B cell (primary cell): ENCODE results near the gene ZNF507. TPM values are rescaled to one million over a fixed set of nuclear protein-coding genes. Genes with fewer than 3 reads are reported as not detected.

Experiments used
- ATAC-seq: fragments of 200-7000 bp; cut with Tn5 transposase; one replicate; pipeline ENCODE4 v1.10.0; 2021; ENCODE audit warnings: low read depth, mild to moderate bottlenecking, moderate number of reproducible peaks, moderate library complexity
- CTCF ChIA-PET: fragments of 350-600 bp; sonication (Branson Sonifier 250); formaldehyde crosslinking; loops from one replicate; lab custom pipeline; 2021; ENCODE audit warnings: antibody characterized with exemption, inconsistent platforms; lab: Charles Lee
- POLR2A ChIA-PET: fragments of 350-600 bp; sonication (Branson Sonifier 250); formaldehyde crosslinking; loops from one replicate; lab custom pipeline; 2021; ENCODE audit warnings: antibody characterized with exemption; lab: Charles Lee
- DNase-seq: peaks from one replicate; pipeline ENCODE4 v3.0.0; 2013
- H2AFZ ChIP-seq: 2 replicates; pipeline ENCODE4 v1.6.1; 2012; ENCODE audit warnings: mild to moderate bottlenecking, low read depth, low read length; ENCODE audit not compliant: insufficient read depth, poor library complexity, severe bottlenecking
- H3K27ac ChIP-seq, 2 donors: 1 replicate in 1 of 2; 2 replicates in 1 of 2; pipeline ENCODE4 v1.5.1; 2012 to 2013; ENCODE audit warnings: low read length in 2 of 2, mild to moderate bottlenecking in 2 of 2, moderate library complexity in 1 of 2
- H3K27me3 ChIP-seq, 4 experiments: fragments of 200-600 bp in 1 of 4; sonication (generic) in 1 of 4; replicated peaks in 1 of 4; 1 replicate in 2 of 4; 2 replicates in 2 of 4; pipeline versions ENCODE4 v1.6.1 to v1.7.0; 2013 to 2016; ENCODE audit warnings: low read length in 3 of 4, mild to moderate bottlenecking in 2 of 4, mixed read lengths in 1 of 4, moderate library complexity in 1 of 4; ENCODE audit not compliant: insufficient read depth in 4 of 4, control insufficient read depth in 3 of 4; ENCODE audit errors: control extremely low read depth in 1 of 4
- H3K36me3 ChIP-seq, 2 experiments: replicated peaks in 1 of 2; 1 replicate in 1 of 2; 2 replicates in 1 of 2; pipeline versions ENCODE4 v1.6.1 to v1.7.1; 2013; ENCODE audit warnings: low read length in 1 of 2; ENCODE audit not compliant: insufficient read depth in 2 of 2, control insufficient read depth in 1 of 2; ENCODE audit errors: control extremely low read depth in 1 of 2, extremely low read depth in 1 of 2
- H3K4me1 ChIP-seq, 2 donors: fragments of 200-600 bp in 1 of 2; sonication (generic) in 1 of 2; 1 replicate in 1 of 2; 2 replicates in 1 of 2; pipeline versions ENCODE4 v1.5.1 to v1.6.1; 2013 to 2017; ENCODE audit warnings: low read length in 2 of 2; ENCODE audit not compliant: control insufficient read depth in 2 of 2, insufficient read depth in 2 of 2
- H3K4me2 ChIP-seq: replicated peaks from 2 replicates; pipeline ENCODE3; 2012; ENCODE audit warnings: mild to moderate bottlenecking, low read depth, low read length; ENCODE audit not compliant: poor library complexity, severe bottlenecking
- H3K4me3 ChIP-seq, 5 experiments: fragments of 200-600 bp in 1 of 5; sonication (generic) in 1 of 5; 1 replicate in 3 of 5; 2 replicates in 2 of 5; pipeline versions ENCODE4 v1.5.1 to v1.7.0; 2011 to 2016; ENCODE audit warnings: low read length in 4 of 5, mild to moderate bottlenecking in 4 of 5, low read depth in 2 of 5, control low read depth in 1 of 5, moderate library complexity in 1 of 5; ENCODE audit not compliant: insufficient read depth in 1 of 5; ENCODE audit errors: control extremely low read depth in 1 of 5, extremely low read depth in 1 of 5
- H3K79me2 ChIP-seq: fragments of 200-600 bp; sonication (generic); one replicate; pipeline ENCODE4 v1.6.0; 2016; ENCODE audit warnings: low read length; ENCODE audit not compliant: control insufficient read depth, insufficient read depth
- H3K9ac ChIP-seq: fragments of 200-600 bp; sonication (generic); 2 replicates; pipeline ENCODE4 v1.6.1; 2017; ENCODE audit warnings: mild to moderate bottlenecking, low read length, moderate library complexity
- H3K9me3 ChIP-seq, 3 donors: one replicate each; pipeline versions ENCODE4 v1.6.1 to v1.7.1; 2013; ENCODE audit warnings: low read length in 2 of 3; ENCODE audit not compliant: control insufficient read depth in 2 of 3, insufficient read depth in 1 of 3; ENCODE audit errors: control extremely low read depth in 1 of 3
- H4K20me1 ChIP-seq: 2 replicates; pipeline ENCODE4 v1.6.0; 2012; ENCODE audit warnings: mild to moderate bottlenecking, low read length; ENCODE audit not compliant: insufficient read depth, control insufficient read depth, poor library complexity, severe bottlenecking
- H3K27ac Mint-ChIP-seq: one replicate; pipeline ENCODE4 v1.8.0; 2021; ENCODE audit warnings: mixed read lengths
- H3K27me3 Mint-ChIP-seq: one replicate; pipeline ENCODE4 v1.8.0; 2021; ENCODE audit warnings: mixed read lengths
- H3K4me1 Mint-ChIP-seq: one replicate; pipeline ENCODE4 v1.8.0; 2021; ENCODE audit warnings: mixed read lengths
- H3K4me3 Mint-ChIP-seq: one replicate; pipeline ENCODE4 v1.8.0; 2021; ENCODE audit warnings: mixed read lengths
- H3K9me3 Mint-ChIP-seq: one replicate; pipeline ENCODE4 v1.8.0; 2022; ENCODE audit warnings: mixed read lengths; ENCODE audit not compliant: insufficient read depth
- EZH2 ChIP-seq: IDR thresholded peaks from 2 replicates; pipeline ENCODE4 v1.6.1; 2012; ENCODE audit warnings: borderline replicate concordance, low read depth, mild to moderate bottlenecking, moderate library complexity, low read length; ENCODE audit not compliant: insufficient read depth, poor library complexity, severe bottlenecking
- WGBS: methylation state at CpG from one replicate; pipeline ENCODE4 v1.1.5; 2013; ENCODE audit warnings: missing lambda C conversion rate; ENCODE audit not compliant: insufficient coverage; 5-methylcytosine and 5-hydroxymethylcytosine counted together
- intact Hi-C: fragments of 100-400 bp; cut with micrococcal nuclease; formaldehyde crosslinking; loops from one replicate; pipeline ENCODE4 v1.10.0; 2022
- polyA plus RNA-seq: library from polyadenylated mRNA; depleted of rRNA; stranded (reverse); fragments of >200 nt; gene quantifications from 2 replicates; pipeline ENCODE4 v1.2.3, GENCODE V29; 2012
- total RNA-seq, 2 donors: library from RNA; stranded (reverse); fragments of 120-200 nt in 1 of 2; gene quantifications; 1 replicate in 1 of 2; 2 replicates in 1 of 2; pipeline versions ENCODE4 v1.2.3 to v1.2.4, GENCODE V29; 2013 to 2022
- TF ChIP-seq, protein P1 (sequence below): fragments of 200-600 bp; IDR thresholded peaks from one replicate; pipeline ENCODE4 v1.8.0; 2022; ENCODE audit warnings: antibody characterized with exemption, mild to moderate bottlenecking

The ZNF507 gene
- total and polyA plus RNA-seq, 2 donors (not counting 1 experiment from before 2014, with no cell fraction given), result 13.6 to 38.6 TPM

DNA sequence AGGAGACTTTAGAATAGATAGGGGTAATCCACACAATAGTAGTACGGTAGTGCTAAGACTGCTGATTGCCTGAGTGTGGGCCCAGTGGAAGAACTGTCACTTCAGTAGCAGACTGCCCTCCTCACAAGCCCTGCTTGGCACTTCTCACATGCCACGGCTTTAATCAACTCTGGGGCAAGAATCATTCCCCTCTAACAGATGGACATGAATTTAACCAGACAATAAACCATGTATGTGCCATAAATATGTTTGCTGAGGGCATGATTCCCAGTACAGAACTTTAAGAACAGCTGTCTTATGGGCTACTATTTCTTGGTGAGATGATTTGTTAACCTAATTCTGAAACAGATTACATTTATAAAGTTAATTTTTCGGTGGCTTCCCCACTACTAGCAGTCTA, 82.1 kb downstream of the ZNF507 start:
- H3K27ac Mint-ChIP-seq, result no peak overlapping the region
- Histone ChIP-seq H3K9ac (no peak overlapping the region), H4K20me1 (no peaks in the 10 kb centered on the region), H3K27ac (no peak overlapping the region), H3K4me3 (no peak overlapping the region), H3K79me2 (no peaks in the 10 kb centered on the region), H3K4me1 (peaks cover 2 to 4% of the 10 kb centered on the region in 2 donors), H3K9me3 (no peaks in the 10 kb centered on the region), H3K36me3 (peaks cover 0 to 5% of the 10 kb centered on the region in 2 experiments), H2AFZ (no peak overlapping the region), H3K27me3 (no peaks in the 10 kb centered on the region), H3K4me2 (no peak overlapping the region)
- no peaks in the 10 kb centered on the region for H3K9me3 Mint-ChIP-seq
- CTCF ChIA-PET, result no interaction called here
- no peaks in the 10 kb centered on the region for H3K27me3 Mint-ChIP-seq
- ATAC-seq (no peak), DNase-seq (no peak)
- WGBS, result 100% methylated on average over 1 of the region's 3 CpGs
- POLR2A ChIA-PET, result no interaction called here
- intact Hi-C loops, result no loop called here
- peaks cover 3% of the 10 kb centered on the region for H3K4me1 Mint-ChIP-seq
- TF ChIP-seq, protein P1, sequence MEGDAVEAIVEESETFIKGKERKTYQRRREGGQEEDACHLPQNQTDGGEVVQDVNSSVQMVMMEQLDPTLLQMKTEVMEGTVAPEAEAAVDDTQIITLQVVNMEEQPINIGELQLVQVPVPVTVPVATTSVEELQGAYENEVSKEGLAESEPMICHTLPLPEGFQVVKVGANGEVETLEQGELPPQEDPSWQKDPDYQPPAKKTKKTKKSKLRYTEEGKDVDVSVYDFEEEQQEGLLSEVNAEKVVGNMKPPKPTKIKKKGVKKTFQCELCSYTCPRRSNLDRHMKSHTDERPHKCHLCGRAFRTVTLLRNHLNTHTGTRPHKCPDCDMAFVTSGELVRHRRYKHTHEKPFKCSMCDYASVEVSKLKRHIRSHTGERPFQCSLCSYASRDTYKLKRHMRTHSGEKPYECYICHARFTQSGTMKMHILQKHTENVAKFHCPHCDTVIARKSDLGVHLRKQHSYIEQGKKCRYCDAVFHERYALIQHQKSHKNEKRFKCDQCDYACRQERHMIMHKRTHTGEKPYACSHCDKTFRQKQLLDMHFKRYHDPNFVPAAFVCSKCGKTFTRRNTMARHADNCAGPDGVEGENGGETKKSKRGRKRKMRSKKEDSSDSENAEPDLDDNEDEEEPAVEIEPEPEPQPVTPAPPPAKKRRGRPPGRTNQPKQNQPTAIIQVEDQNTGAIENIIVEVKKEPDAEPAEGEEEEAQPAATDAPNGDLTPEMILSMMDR, result no peak
- no peak for TF ChIP-seq EZH2
- H3K4me3 Mint-ChIP-seq, result no peak overlapping the region

DNA sequence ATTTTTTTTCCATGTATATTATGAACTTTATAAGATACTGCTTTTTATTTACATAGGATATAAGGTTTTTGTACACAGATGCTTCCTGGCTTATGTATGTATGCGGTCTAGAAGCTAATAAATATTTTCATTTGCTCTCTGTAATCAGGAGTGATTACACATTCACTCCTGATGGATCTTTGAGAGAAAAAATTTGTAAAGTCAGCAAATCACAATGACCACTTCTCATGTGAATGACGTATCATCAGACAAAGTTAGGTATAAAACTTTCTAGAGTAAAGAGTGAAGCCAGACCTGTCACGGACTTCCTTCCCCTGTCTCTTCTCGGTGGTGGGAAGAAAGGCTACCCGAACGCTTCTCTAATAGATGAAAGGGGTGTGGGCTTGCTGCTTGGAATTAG, 91.3 kb downstream of the ZNF507 start:
- Histone ChIP-seq H4K20me1 (no peaks in the 10 kb centered on the region), H3K79me2 (no peaks in the 10 kb centered on the region), H3K9me3 (no peaks in the 10 kb centered on the region), H2AFZ (no peak overlapping the region), H3K27me3 (no peaks in the 10 kb centered on the region), H3K27ac (no peak overlapping the region), H3K4me2 (no peak overlapping the region), H3K4me3 (no peak overlapping the region), H3K36me3 (peaks cover 0 to 14% of the 10 kb centered on the region in 2 experiments), H3K9ac (no peak overlapping the region), H3K4me1 (no peaks in the 10 kb centered on the region)
- Mint-ChIP-seq H3K4me3 (no peak overlapping the region), H3K9me3 (no peaks in the 10 kb centered on the region), H3K4me1 (no peaks in the 10 kb centered on the region), H3K27ac (no peak overlapping the region), H3K27me3 (no peaks in the 10 kb centered on the region)
- CTCF ChIA-PET, result no interaction called here
- no peak for ATAC-seq
- POLR2A ChIA-PET, result no interaction called here
- TF ChIP-seq EZH2, result no peak
- TF ChIP-seq, protein P1, result no peak
- intact Hi-C loops, result no loop called here
- WGBS, result 100% methylated on average over 1 of the region's 6 CpGs
- no peak for DNase-seq
